GM19468 (cell line): Measurements from ENCODE around the gene PNKP.

ENCODE experiments used
- ATAC-seq: cut with Tn5 transposase; IDR thresholded peaks from one replicate; pipeline ENCODE4 v1.9.1; 2021; ENCODE audit warnings: mild to moderate bottlenecking, moderate library complexity, moderate number of reproducible peaks; ENCODE audit not compliant: unreplicated experiment; ENCODE audit errors: extremely low read depth

PNKP gene

GRCh38 chr19:49877020-49877878, 9.9 kb upstream of the PNKP start, which contains the start of the genes AKT1S1 and TBC1D17:
AKT1S1 (minus strand) TSS chr19:49877355; CDS start chr19:49873295, 4,060 bp downstream.
TBC1D17 (plus strand) TSS chr19:49877702; CDS start chr19:49877724, 22 bp downstream.
- ATAC-seq, result peak; percentile 20

GRCh38 chr19:49876422-49877019, 9.1 kb upstream of the PNKP start:
- peak; percentile 40 for ATAC-seq

DNA sequence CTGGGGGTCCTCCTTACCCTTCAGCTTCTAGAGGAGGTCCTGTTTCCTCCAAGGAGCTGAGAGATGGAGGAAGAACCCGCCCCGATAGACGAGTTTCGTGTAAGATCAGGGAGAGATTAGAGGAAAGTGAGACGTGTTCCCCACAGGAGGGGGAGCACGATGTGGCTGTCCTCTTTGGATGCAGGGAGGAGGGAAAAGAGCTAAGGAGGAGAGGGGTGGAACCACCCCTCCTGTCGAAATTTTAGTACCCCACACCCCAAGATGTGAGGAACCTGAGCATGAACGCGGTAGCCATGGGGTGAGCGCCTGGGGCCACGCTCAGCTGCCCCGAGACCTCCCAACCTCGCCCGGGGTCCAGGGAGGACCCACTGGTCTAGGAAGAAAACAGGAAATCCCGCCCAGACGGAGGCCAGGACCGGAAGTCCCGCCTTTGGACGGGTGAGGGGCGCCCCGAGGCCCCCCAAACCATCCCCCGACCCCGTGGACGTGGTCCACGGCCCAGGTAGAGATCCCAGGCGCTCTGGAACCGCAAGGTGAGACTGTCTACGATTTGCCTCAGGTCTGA, 8.6 kb upstream of the PNKP start:
- ATAC-seq, result no peak

GRCh38 chr19:49875177-49875576, 7.8 kb upstream of the PNKP start:
- ATAC-seq, result no peak

DNA sequence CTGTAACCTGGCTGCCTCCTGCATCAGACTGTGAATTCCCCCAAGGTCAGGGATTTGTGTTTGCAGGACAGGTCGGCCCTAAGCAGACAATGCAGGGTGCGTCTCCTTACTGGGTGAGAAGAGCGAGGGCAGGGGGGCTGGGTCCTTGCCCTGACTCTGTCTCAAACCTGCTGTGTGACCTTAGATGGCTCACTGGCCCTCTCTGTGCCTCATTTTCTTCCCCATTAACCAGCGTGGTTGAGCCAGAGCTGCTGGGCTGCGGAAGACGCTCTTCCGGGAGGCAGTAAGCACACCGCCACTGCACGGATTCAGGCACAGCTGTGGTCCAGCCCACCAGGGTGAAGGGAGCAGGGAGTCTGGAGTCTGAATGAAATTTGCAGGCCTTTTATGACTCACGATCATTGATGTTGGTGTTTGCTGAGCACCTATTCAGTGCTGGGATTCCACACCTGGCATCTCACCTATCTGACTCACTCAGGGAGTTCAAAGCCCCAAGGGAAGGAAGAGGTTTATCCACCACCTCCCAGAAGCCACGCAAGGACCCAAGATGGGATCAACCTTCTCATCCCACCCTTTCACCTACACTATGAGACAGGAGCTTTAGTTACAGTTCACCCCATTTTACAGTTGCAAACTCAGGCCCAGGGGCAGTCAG, 7.3 kb upstream of the PNKP start:
- no peak for ATAC-seq

DNA sequence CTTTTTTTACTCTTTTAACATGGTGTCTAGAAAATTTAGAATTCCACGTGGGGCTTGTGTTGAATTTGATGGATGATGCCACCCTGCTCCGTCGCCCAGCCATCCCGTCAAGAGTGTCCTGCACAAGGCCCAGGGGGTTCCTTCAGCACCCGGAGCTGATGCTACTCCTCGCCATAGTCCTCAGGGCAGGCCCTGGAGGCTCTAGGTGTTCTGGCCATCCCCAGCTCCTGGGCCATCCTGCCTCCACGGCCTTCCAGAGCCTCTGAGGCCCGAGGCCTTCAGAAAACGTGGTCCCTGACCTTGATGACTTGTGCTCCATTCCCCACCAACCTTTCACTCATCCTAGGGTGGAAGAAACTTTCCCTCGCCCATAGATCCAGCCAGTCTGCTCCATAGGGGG, 6.5 kb upstream of the PNKP start:
- ATAC-seq, result no peak

- no peak for ATAC-seq
Observed at GRCh38 chr19:49873129-49873521, 5.7 kb upstream of the PNKP start.

DNA sequence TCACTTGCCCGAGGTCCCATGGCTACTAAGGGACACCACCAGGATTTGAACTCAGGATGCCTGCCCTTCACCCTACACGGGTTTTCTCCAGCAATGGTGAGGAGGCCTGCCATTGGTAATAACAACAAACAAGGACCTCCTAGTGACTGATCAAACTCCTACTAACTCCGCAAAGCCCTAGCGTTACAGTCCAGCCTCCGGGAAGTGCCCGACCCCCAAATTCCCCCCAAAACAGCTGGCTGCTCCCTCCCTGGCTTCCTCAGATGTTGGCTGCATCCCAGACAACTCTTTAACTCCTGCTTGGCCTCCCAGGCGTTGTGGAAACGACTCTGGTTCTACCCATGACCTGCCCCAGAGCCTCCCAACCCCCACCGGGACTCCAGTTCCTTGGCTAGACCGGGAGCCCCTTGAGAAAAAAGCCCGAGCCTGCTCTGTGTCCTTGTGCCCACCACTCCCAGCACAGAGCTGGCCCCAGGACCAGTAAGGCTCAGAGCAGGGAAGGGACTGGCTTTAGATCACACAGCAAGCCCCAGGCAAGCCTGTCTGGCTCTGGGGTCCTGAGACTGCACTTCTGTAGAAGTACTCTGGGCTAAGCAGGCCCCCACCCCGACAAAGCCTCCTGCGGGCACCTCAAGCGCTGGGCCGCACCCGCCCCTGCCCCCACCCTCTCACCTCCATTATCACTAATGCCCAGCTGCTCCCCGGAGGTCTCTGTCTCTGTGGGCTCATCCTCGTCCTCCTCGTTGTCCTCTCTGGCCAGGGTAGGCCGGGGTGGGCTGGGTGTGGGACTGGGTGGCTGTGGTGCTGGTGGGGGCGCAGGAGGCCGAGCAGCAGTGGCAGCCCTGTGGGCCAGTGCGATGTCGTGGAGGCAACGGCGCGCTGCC, 5.1 kb upstream of the PNKP start:
- no peak for ATAC-seq

DNA sequence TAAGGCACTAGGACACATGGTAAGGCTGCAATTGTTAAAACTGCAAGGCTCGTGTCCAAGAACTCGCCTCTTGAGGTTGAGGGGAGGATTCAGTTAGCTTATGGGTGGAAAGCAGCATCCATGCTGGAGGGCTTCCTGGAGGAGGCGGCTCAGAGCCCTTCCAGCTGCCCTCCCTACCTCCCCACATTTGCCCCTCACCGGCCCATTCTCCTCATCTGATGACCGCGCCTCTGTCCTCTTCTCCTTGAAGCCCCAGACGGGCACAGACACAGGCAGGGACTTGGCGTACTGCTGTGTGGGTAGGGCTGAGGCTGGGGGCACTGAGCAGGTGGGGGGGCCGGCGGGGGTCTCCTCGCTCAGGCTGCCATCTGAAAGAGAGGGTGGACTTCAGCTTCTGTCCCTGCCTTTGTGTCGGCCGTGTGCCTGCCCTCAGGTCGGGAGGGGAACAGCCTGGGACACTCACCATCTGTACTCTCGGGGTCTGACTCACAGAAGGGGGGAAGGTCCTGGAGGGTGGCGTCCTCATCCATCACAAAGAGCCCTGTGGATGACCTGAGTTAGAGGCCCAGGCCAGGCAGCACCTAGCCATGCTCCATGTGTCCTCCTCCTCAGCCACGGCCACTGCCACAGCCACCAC, 4.1 kb upstream of the PNKP start:
- ATAC-seq, result no peak

DNA sequence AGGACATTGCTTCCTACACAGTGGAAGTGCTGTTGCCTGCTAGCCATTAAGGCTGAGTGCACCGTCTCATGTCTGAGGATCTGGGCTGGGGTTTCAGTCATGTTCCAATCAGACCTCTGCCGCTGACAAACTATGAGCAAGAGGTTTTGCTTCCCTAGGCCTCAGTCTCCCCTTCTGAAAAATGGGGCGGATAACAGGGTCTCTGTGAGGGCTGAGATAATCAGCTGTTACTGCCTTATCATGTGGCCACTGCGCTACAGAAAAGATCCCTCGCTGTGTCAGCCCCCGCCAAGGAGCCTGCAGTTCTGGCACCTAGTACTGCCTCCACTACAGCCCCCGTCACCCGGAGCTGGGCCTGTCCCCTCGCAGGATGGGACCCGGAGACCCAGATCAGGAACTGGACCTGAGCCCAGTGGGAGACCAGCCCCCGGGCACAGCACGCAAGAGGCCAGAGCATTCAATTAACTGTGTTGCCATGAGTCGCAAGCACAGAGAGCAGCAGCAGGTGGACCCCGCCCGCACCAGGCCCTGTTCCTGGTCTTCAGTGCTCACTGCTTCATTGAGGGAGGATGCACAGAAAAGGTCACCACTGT, 3.0 kb upstream of the PNKP start:
- ATAC-seq, result no peak

DNA sequence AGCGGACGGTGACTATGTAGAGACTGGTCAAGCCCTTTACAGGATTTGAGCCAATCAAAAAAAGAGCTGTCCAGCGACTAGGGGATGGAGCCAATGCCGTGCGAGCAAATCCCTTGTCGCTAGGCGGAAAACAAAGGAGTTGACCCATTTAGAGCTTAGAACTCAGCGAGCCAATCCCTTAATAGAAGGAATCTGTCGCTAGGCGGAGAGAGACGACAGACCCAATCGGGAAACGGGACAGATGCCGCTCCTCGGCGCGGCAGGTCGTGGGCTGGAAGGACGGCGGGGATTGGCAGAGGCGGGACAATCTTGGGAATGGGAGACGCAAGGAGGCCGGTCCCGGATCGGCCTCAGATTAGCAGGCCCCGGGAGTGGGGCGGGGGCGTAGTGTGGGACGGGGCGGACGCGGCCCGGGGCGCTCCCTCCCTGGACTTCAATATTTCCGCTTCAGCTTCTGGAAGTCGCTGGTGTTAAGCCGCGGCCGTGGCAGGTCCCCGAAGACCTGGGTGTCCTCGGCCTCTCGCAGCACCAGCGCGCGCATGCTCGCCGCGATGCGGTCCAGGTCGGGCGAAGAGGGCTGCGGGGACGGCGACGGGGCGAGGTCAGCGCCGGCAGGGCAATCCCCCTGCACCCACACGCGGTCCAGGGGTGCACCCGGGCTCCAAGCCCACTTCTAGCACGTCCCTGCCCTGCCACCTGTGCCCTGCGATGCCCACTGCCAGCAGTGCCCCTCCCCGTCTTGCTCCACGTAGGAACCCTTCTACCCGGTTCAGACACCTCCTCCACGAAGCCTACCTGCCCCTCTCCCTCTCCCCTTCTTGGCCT, 2.3 kb upstream of the PNKP start:
- ATAC-seq, result peak; percentile 60

GRCh38 chr19:49869009-49869483, 1.7 kb upstream of the PNKP start:
- ATAC-seq, result no peak

GRCh38 chr19:49864890-49865289, 2.5 kb downstream of the PNKP start:
- no peak for ATAC-seq

- no peak for ATAC-seq
Observed at GRCh38 chr19:49863935-49864320, 3.4 kb downstream of the PNKP start.

DNA sequence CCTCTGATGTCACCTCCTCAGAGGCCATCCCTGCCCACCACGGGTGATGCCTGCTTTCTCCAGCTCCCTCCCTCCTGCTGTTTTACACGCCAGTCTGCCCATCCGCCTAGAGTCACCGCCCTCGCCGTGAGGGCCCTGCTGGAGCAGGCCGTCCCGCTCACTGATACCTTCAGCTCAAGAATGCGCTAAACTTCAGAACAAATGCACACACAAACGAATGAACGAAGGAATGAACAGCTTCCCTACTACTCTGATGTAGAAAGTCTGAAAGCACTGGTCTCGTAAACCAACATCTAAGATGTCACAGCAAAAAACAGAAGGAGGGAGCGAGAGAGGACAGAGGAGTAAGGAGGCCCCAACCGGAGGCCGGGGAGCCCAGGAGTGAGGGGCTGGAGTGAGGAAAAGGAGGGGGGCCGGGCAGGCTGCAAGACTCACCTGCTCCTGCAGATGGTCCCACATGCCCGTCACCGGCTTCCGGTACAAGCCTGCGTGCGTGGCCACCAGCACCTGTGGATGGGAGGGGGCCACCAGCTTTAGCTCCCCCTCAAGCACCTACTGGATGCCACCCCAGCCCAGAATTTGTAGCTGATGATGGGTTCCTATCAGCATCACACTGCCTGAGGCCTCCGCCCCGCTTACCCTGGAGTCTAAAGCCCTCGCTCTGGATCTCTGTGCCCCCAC, 4.0 kb downstream of the PNKP start:
- ATAC-seq, result no peak

DNA sequence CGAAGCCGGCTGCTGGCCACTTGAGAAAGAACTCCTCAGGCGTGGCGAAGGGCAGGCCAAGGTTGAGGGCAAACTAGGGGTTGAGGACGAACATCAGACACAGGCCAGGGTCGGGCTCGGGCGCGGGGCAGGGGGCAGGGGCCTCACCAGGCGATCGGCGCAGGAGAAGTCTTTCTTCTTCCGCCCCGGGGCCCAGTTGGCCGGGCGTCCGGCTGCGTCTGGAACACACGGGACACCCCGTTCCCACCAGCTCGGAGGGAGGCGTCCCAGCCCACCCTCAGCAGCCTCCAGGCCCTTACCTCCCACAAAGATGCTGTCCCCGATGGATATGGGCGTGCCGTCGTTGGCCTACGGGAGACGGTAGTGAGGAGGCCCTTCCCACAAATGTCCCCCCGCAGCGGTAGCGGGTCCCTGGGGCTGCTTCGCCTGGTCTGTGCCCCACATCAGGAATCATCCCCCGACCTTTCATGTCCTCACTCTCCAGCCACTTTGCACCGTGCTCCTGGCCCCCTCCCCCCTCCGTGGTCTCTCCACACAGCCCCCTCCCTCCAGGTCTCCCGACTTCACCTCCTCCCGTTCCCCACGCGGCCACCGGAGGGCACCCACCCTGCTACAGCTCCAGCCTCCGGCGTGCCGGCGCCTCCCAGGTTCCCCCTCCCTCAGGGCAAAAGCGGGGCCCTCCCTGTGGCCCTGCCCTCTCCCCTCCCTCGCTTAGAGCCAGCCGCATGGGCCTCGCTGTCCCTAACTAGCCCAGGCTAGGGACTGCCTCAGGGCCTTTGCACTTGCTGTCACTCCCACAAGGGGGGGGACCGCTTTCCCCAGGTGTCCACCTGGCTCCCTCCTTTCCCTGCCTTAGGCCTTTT, 4.8 kb downstream of the PNKP start:
- ATAC-seq, result no peak
